IMR-90 (cell line): Measurements from ENCODE around the gene DELE1. TPM values are rescaled to one million over a fixed set of nuclear protein-coding genes. Genes with fewer than 3 reads are reported as not detected.

Experiments used
- ATAC-seq: fragments of 200-7000 bp; cut with Tn5 transposase; 2 replicates; pipeline ENCODE4 v1.9.1; 2020; ENCODE audit warnings: low read depth, mild to moderate bottlenecking, moderate library complexity
- BruUV-seq: library from RNA; stranded (reverse); fragments of 400-500 nt; replicated peaks from 2 replicates; lab custom pipeline; 2021; lab: Mats Ljungman, UMichigan
- CTCF ChIA-PET: fragments of 300-600 bp; formaldehyde crosslinking; extraction: SDS; loops from one replicate; lab custom pipeline; 2021; ENCODE audit warnings: antibody characterized with exemption; lab: Yijun Ruan, JAX
- POLR2A ChIA-PET: fragments of 300-600 bp; sonication (Branson Sonifier 250); formaldehyde crosslinking; loops from one replicate; lab custom pipeline; 2022; ENCODE audit warnings: antibody characterized with exemption; ENCODE audit not compliant: unreplicated experiment; lab: Charles Lee
- DNase-seq: peaks from one replicate; pipeline ENCODE4 v3.0.0; 2013
- H2AFZ ChIP-seq: replicated peaks from 2 replicates; pipeline ENCODE3; 2013; ENCODE audit warnings: low read length, mild to moderate bottlenecking; ENCODE audit not compliant: poor library complexity
- H2AK5ac ChIP-seq: 2 replicates; pipeline ENCODE4 v1.6.1; 2013; ENCODE audit warnings: low read depth, low read length, inconsistent platforms
- H2AK9ac ChIP-seq: replicated peaks from 2 replicates; pipeline ENCODE3; 2013; ENCODE audit warnings: mild to moderate bottlenecking, low read depth, low read length, moderate library complexity; ENCODE audit not compliant: poor library complexity
- H2BK120ac ChIP-seq: 2 replicates; pipeline ENCODE4 v1.6.1; 2013; ENCODE audit warnings: low read depth, low read length, inconsistent platforms
- H2BK15ac ChIP-seq: 3 replicates; pipeline ENCODE4 v1.6.1; 2013; ENCODE audit warnings: low read depth, low read length, inconsistent platforms
- H2BK20ac ChIP-seq: 2 replicates; pipeline ENCODE4 v1.6.1; 2013; ENCODE audit warnings: low read depth, mild to moderate bottlenecking, inconsistent platforms, low read length, moderate library complexity
- H2BK5ac ChIP-seq: 2 replicates; pipeline ENCODE4 v1.6.1; 2013; ENCODE audit warnings: mild to moderate bottlenecking, low read depth, low read length, inconsistent platforms; ENCODE audit not compliant: poor library complexity, severe bottlenecking
- H3K14ac ChIP-seq: replicated peaks from 2 replicates; pipeline ENCODE4 v1.6.1; 2013; ENCODE audit warnings: low read depth, low read length, inconsistent platforms
- H3K18ac ChIP-seq: 2 replicates; pipeline ENCODE4 v1.6.1; 2013; ENCODE audit warnings: low read depth, low read length, control low read depth
- H3K23ac ChIP-seq: 2 replicates; pipeline ENCODE4 v1.6.1; 2013; ENCODE audit warnings: low read depth, low read length, inconsistent platforms
- H3K27ac ChIP-seq: 2 replicates; pipeline ENCODE4 v1.5.1; 2013; ENCODE audit warnings: mild to moderate bottlenecking, control low read depth, low read length; ENCODE audit not compliant: insufficient read depth
- H3K27me3 ChIP-seq: 2 replicates; pipeline ENCODE4 v1.6.1; 2013; ENCODE audit warnings: low read length; ENCODE audit not compliant: control insufficient read depth, insufficient read depth
- H3K36me3 ChIP-seq: 2 replicates; pipeline ENCODE4 v1.6.1; 2013; ENCODE audit warnings: low read length, mixed read lengths; ENCODE audit not compliant: control insufficient read depth, insufficient read depth
- H3K4ac ChIP-seq: 2 replicates; pipeline ENCODE4 v1.6.1; 2013; ENCODE audit warnings: low read depth, low read length, inconsistent platforms
- H3K4me1 ChIP-seq: 2 replicates; pipeline ENCODE4 v1.6.1; 2013; ENCODE audit warnings: low read length, mixed read lengths; ENCODE audit not compliant: control insufficient read depth, insufficient read depth
- H3K4me2 ChIP-seq: 2 replicates; pipeline ENCODE4 v1.6.1; 2013; ENCODE audit warnings: low read depth, mild to moderate bottlenecking, control low read depth, low read length, moderate library complexity
- H3K4me3 ChIP-seq: 2 replicates; pipeline ENCODE4 v1.5.1; 2013; ENCODE audit warnings: low read depth, mild to moderate bottlenecking, control low read depth, low read length, moderate library complexity; ENCODE audit not compliant: insufficient read depth
- H3K56ac ChIP-seq: 2 replicates; pipeline ENCODE4 v1.6.1; 2013; ENCODE audit warnings: low read length, inconsistent platforms; ENCODE audit not compliant: insufficient read depth; ENCODE audit errors: extremely low read depth
- H3K79me1 ChIP-seq, 2 experiments: 2 replicates each; pipeline ENCODE4 v1.6.1; 2013; ENCODE audit warnings: low read length in 2 of 2, inconsistent platforms in 1 of 2, low read depth in 1 of 2
- H3K9ac ChIP-seq: 2 replicates; pipeline ENCODE4 v1.6.1; 2013; ENCODE audit warnings: low read depth, low read length, control low read depth
- H3K9me1 ChIP-seq: 2 replicates; pipeline ENCODE4 v1.6.1; 2013; ENCODE audit warnings: low read length, inconsistent platforms; ENCODE audit not compliant: insufficient read depth
- H3K9me3 ChIP-seq: 2 replicates; pipeline ENCODE4 v1.6.1; 2013; ENCODE audit warnings: low read length; ENCODE audit not compliant: control insufficient read depth, insufficient read depth
- H4K20me1 ChIP-seq: 2 replicates; pipeline ENCODE4 v1.6.1; 2013; ENCODE audit warnings: low read length, inconsistent platforms; ENCODE audit not compliant: insufficient read depth
- H4K5ac ChIP-seq: 2 replicates; pipeline ENCODE4 v1.6.1; 2013; ENCODE audit warnings: mild to moderate bottlenecking, low read depth, low read length, control low read depth
- H4K8ac ChIP-seq, 2 experiments: 2 replicates each; pipeline ENCODE4 v1.6.1; 2013; ENCODE audit warnings: low read depth in 2 of 2, low read length in 2 of 2, control low read depth in 1 of 2, inconsistent platforms in 1 of 2
- H4K91ac ChIP-seq: 2 replicates; pipeline ENCODE4 v1.6.1; 2013; ENCODE audit warnings: low read depth, low read length, inconsistent platforms; ENCODE audit not compliant: insufficient read depth
- BHLHE40 ChIP-seq: fragments of 150-350 bp; IDR thresholded peaks from 2 replicates; pipeline ENCODE4 v1.6.1; 2016; ENCODE audit warnings: mild to moderate bottlenecking, low read depth, low read length
- CEBPB ChIP-seq: IDR thresholded peaks from 2 replicates; pipeline ENCODE4 v1.6.1; 2012; ENCODE audit warnings: low read depth, low read length, improper control_type of control experiment
- CHD1 ChIP-seq: IDR thresholded peaks from 2 replicates; pipeline ENCODE4 v1.6.1; 2012; ENCODE audit warnings: low read depth, low read length, improper control_type of control experiment
- CTCF ChIP-seq: conservative IDR thresholded peaks from 2 replicates; pipeline ENCODE4 v1.5.1; 2012; ENCODE audit warnings: mild to moderate bottlenecking, low read depth, low read length, improper control_type of control experiment
- ELK1 ChIP-seq: fragments of 150-350 bp; IDR thresholded peaks from 2 replicates; pipeline ENCODE4 v1.6.1; 2016; ENCODE audit warnings: low read depth, mild to moderate bottlenecking, low read length, moderate library complexity, borderline replicate concordance
- FOS ChIP-seq: fragments of 150-350 bp; IDR thresholded peaks from 2 replicates; pipeline ENCODE4 v1.6.1; 2016; ENCODE audit warnings: low read depth, low read length
- MAFK ChIP-seq: IDR thresholded peaks from 2 replicates; pipeline ENCODE4 v1.6.1; 2012; ENCODE audit warnings: low read depth, low read length, improper control_type of control experiment
- MAZ ChIP-seq: IDR thresholded peaks from 2 replicates; pipeline ENCODE4 v1.6.1; 2012; ENCODE audit warnings: low read depth, mild to moderate bottlenecking, low read length, improper control_type of control experiment, moderate library complexity, borderline replicate concordance
- MXI1 ChIP-seq: IDR thresholded peaks from 2 replicates; pipeline ENCODE4 v1.6.1; 2012; ENCODE audit warnings: low read depth, mild to moderate bottlenecking, low read length, moderate library complexity, borderline replicate concordance
- NFE2L2 ChIP-seq: fragments of 150-350 bp; IDR thresholded peaks from 2 replicates; pipeline ENCODE4 v1.6.1; 2016; ENCODE audit warnings: low read depth, mild to moderate bottlenecking, low read length
- POLR2A ChIP-seq: IDR thresholded peaks from 2 replicates; pipeline ENCODE4 v1.6.1; 2012; ENCODE audit warnings: mild to moderate bottlenecking, low read depth, low read length
- RAD21 ChIP-seq: IDR thresholded peaks from 2 replicates; pipeline ENCODE4 v1.6.1; 2012; ENCODE audit warnings: low read length, improper control_type of control experiment
- RCOR1 ChIP-seq: IDR thresholded peaks from 2 replicates; pipeline ENCODE4 v1.6.1; 2012; ENCODE audit warnings: mild to moderate bottlenecking, low read length, improper control_type of control experiment; ENCODE audit not compliant: insufficient replicate concordance
- RFX5 ChIP-seq: IDR thresholded peaks from 2 replicates; pipeline ENCODE4 v1.8.0; 2012; ENCODE audit warnings: low read depth, mild to moderate bottlenecking, low read length, moderate library complexity
- SMC3 ChIP-seq: fragments of 150-350 bp; IDR thresholded peaks from 2 replicates; pipeline ENCODE4 v1.6.1; 2016; ENCODE audit warnings: low read depth, mild to moderate bottlenecking, antibody characterized with exemption, low read length, moderate library complexity
- USF2 ChIP-seq: fragments of 150-350 bp; IDR thresholded peaks from 2 replicates; pipeline ENCODE4 v1.6.1; 2017; ENCODE audit warnings: mild to moderate bottlenecking, antibody characterized with exemption, low read length, low read depth
- WGBS, 2 experiments: methylation state at CpG; one replicate each; pipeline versions ENCODE4 v1.1.5 to v1.1.7; 2013; ENCODE audit warnings: missing lambda C conversion rate in 2 of 2; ENCODE audit not compliant: insufficient read length in 1 of 2; ENCODE audit errors: extremely low coverage in 2 of 2; 5-methylcytosine and 5-hydroxymethylcytosine counted together
- dilution Hi-C: fragments of 300-500 bp; cut with HindIII; formaldehyde crosslinking; loops from one replicate; pipeline ENCODE4 v1.14.3; 2018; ENCODE audit warnings: low sequenced_read_pairs; ENCODE audit not compliant: unreplicated experiment
- in situ Hi-C: fragments of 300-500 bp; cut with MboI; formaldehyde crosslinking; loops from 3 replicates; pipeline ENCODE4 v1.14.3; 2019; ENCODE audit warnings: low sequenced_read_pairs, inconsistent platforms, mixed read lengths
- intact Hi-C: fragments of 100-400 bp; cut with micrococcal nuclease; formaldehyde crosslinking; loops from 2 replicates; pipeline ENCODE4 v1.10.0; 2022
- polyA plus RNA-seq, 3 experiments: library from polyadenylated mRNA; depleted of rRNA; stranded (reverse); fragments of >200 nt; gene quantifications; 2 replicates each; pipeline ENCODE4 v1.2.3, GENCODE V29; 2012; ENCODE audit warnings: low replicate concordance in 1 of 3
- total RNA-seq: library from RNA; depleted of rRNA; stranded (reverse); fragments of >200 nt; gene quantifications from 2 replicates; pipeline ENCODE4 v1.2.3, GENCODE V29; 2012

DELE1 gene
- total and polyA plus RNA-seq, 2 of the 4 experiments (the other 2 are of a cell fraction) = 28.0 to 66.1 TPM

- Histone ChIP-seq H3K4ac (no peak overlapping the region), H2AK5ac (no peak overlapping the region), H3K9me1 (peaks cover 3% of the 10 kb centered on the region; the same call in 1 of the 2 replicates), H4K8ac (no peak overlapping the region), H2BK15ac (no peak overlapping the region), H3K9me3 (no peaks in the 10 kb centered on the region), H3K36me3 (peaks cover 48% of the 10 kb centered on the region), H4K91ac (no peak overlapping the region), H3K27ac (no peak overlapping the region), H3K56ac (no peak overlapping the region), H3K14ac (no peak overlapping the region), H2BK20ac (no peak overlapping the region), H3K9ac (no peak overlapping the region), H3K23ac (no peak overlapping the region), H3K18ac (no peak overlapping the region), H3K4me2 (no peak overlapping the region), H3K4me3 (no peak overlapping the region), H2BK120ac (no peak overlapping the region), H3K79me1 (peaks cover 23 to 24% of the 10 kb centered on the region in 2 experiments), H2BK5ac (no peak overlapping the region), H4K20me1 (no peaks in the 10 kb centered on the region), H4K5ac (no peak overlapping the region), H2AK9ac (no peak overlapping the region), H3K27me3 (no peaks in the 10 kb centered on the region), H3K4me1 (peaks cover 3% of the 10 kb centered on the region), H2AFZ (no peak overlapping the region)
- DNase-seq (no peak), ATAC-seq (no peak)
- ChIA-PET CTCF (no interaction called here), POLR2A (no interaction called here)
- BruUV-seq = no TSS peak
- WGBS, 2 experiments = 70% methylated on average over 2 of the region's 8 CpGs; no CpG with 5 or more reads in 1 of the 2 experiments
- intact Hi-C loops = no loop called here
- in situ Hi-C loops = no loop called here
- no peak for TF ChIP-seq POLR2A
- TF ChIP-seq FOS = no peak
- no peak for TF ChIP-seq SMC3
- TF ChIP-seq BHLHE40 = no peak
- TF ChIP-seq RAD21 = no peak
- no peak for TF ChIP-seq CEBPB
- no peak for TF ChIP-seq CTCF
- TF ChIP-seq USF2 = no peak
- TF ChIP-seq MAZ = no peak
- TF ChIP-seq NFE2L2 = no peak
- no peak for TF ChIP-seq MAFK
- TF ChIP-seq MXI1 = no peak
- no peak for TF ChIP-seq RCOR1
- no peak for TF ChIP-seq RFX5
- TF ChIP-seq ELK1 = no peak
- no peak for TF ChIP-seq CHD1
- dilution Hi-C loops = no loop called here
These were observed 4.4 kb downstream of the DELE1 start for GRCh38 chr5:141928051-141928450.
